Endodermal cell (in vitro differentiated cells): ENCODE results near the gene LTB4R2. TPM values are rescaled to one million over a fixed set of nuclear protein-coding genes. Genes with fewer than 3 reads are reported as not detected.

ENCODE experiments used
- DNase-seq: peaks from one replicate; pipeline ENCODE4 v3.0.0-alpha.2; 2017
- H3K27ac ChIP-seq: 2 replicates; pipeline ENCODE4 v1.5.1; 2013; ENCODE audit warnings: mild to moderate bottlenecking, low read depth, low read length, moderate library complexity
- H3K27me3 ChIP-seq: 2 replicates; pipeline ENCODE4 v1.6.1; 2013; ENCODE audit warnings: mild to moderate bottlenecking, low read length, moderate library complexity; ENCODE audit not compliant: insufficient read depth, control insufficient read depth, poor library complexity, severe bottlenecking
- H3K36me3 ChIP-seq: 2 replicates; pipeline ENCODE4 v1.7.0; 2013; ENCODE audit warnings: mild to moderate bottlenecking, low read length, moderate library complexity; ENCODE audit not compliant: control insufficient read depth, insufficient read depth
- H3K4me1 ChIP-seq: one replicate; pipeline ENCODE4 v1.7.0; 2013; ENCODE audit warnings: low read length; ENCODE audit not compliant: control insufficient read depth, insufficient read depth
- H3K4me3 ChIP-seq: 2 replicates; pipeline ENCODE4 v1.5.1; 2013; ENCODE audit warnings: mild to moderate bottlenecking, low read length, moderate library complexity
- H3K9ac ChIP-seq: 2 replicates; pipeline ENCODE4 v1.6.1; 2013; ENCODE audit warnings: mild to moderate bottlenecking, low read length, moderate library complexity; ENCODE audit not compliant: poor library complexity, severe bottlenecking; ENCODE audit errors: extremely low read depth
- H3K9me3 ChIP-seq: 2 replicates; pipeline ENCODE4 v1.6.1; 2013; ENCODE audit warnings: mild to moderate bottlenecking, low read length, moderate library complexity; ENCODE audit not compliant: control insufficient read depth
- H3K27ac Mint-ChIP-seq: 2 replicates; pipeline ENCODE4 v1.8.0; 2020; ENCODE audit warnings: mixed read lengths
- H3K27me3 Mint-ChIP-seq: 2 replicates; pipeline ENCODE4 v1.8.0; 2021; ENCODE audit warnings: mild to moderate bottlenecking, mixed read lengths; ENCODE audit not compliant: insufficient read depth
- H3K36me3 Mint-ChIP-seq: 2 replicates; pipeline ENCODE4 v1.8.0; 2020; ENCODE audit warnings: low read depth, mixed read lengths
- H3K4me1 Mint-ChIP-seq: 2 replicates; pipeline ENCODE4 v1.8.0; 2020; ENCODE audit warnings: mixed read lengths
- H3K4me3 Mint-ChIP-seq: 2 replicates; pipeline ENCODE4 v1.8.0; 2020; ENCODE audit warnings: mild to moderate bottlenecking, moderate library complexity, mixed read lengths
- H3K9me3 Mint-ChIP-seq: 2 replicates; pipeline ENCODE4 v1.8.0; 2020; ENCODE audit warnings: mild to moderate bottlenecking, mixed read lengths
- WGBS, 2 experiments: methylation state at CpG; one replicate each; pipeline versions ENCODE4 v1.1.5 to v1.1.7; 2013; ENCODE audit warnings: missing lambda C conversion rate in 2 of 2, mixed read lengths in 1 of 2; ENCODE audit not compliant: insufficient coverage in 1 of 2, insufficient read length in 1 of 2; 5-methylcytosine and 5-hydroxymethylcytosine counted together
- total RNA-seq, 2 donors: library from RNA; stranded (reverse); fragmentation: NEBNext Ultra II Directional in 1 of 2; extraction: Animal tissue kit (Norgen Biotek cat#: 25700) in 1 of 2; gene quantifications; 2 replicates in 1 of 2; 3 replicates in 1 of 2; pipeline ENCODE4 v1.2.1, GENCODE V29; 2021
- TF ChIP-seq, protein P1 (sequence below): fragments of 200-600 bp; sonication (generic); conservative IDR thresholded peaks from 2 replicates; pipeline ENCODE4 v1.5.0; 2021; ENCODE audit warnings: antibody characterized with exemption, mild to moderate bottlenecking

The LTB4R2 gene
- total RNA-seq, 2 donors from 2014 or later, result 7.4 to 9.5 TPM

- no peaks in the 10 kb centered on the region for H3K27me3 ChIP-seq
- Mint-ChIP-seq H3K9me3 (no peaks in the 10 kb centered on the region), H3K4me1 (no peaks in the 10 kb centered on the region), H3K27me3 (no peaks in the 10 kb centered on the region), H3K36me3 (no peaks in the 10 kb centered on the region), H3K27ac (no peak overlapping the region), H3K4me3 (no peak overlapping the region)
- no peak overlapping the region for H3K4me3 ChIP-seq
- no peak overlapping the region for H3K27ac ChIP-seq
- H3K9me3 ChIP-seq, result no peaks in the 10 kb centered on the region
- TF ChIP-seq, protein P1, sequence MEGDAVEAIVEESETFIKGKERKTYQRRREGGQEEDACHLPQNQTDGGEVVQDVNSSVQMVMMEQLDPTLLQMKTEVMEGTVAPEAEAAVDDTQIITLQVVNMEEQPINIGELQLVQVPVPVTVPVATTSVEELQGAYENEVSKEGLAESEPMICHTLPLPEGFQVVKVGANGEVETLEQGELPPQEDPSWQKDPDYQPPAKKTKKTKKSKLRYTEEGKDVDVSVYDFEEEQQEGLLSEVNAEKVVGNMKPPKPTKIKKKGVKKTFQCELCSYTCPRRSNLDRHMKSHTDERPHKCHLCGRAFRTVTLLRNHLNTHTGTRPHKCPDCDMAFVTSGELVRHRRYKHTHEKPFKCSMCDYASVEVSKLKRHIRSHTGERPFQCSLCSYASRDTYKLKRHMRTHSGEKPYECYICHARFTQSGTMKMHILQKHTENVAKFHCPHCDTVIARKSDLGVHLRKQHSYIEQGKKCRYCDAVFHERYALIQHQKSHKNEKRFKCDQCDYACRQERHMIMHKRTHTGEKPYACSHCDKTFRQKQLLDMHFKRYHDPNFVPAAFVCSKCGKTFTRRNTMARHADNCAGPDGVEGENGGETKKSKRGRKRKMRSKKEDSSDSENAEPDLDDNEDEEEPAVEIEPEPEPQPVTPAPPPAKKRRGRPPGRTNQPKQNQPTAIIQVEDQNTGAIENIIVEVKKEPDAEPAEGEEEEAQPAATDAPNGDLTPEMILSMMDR, result peak; percentile 36
- no peak overlapping the region for H3K9ac ChIP-seq
- no peak for DNase-seq
- WGBS, 2 experiments, result 89 to 93% methylated on average over 7 to 11 of the region's 11 CpGs
- H3K36me3 ChIP-seq, result no peaks in the 10 kb centered on the region
- H3K4me1 ChIP-seq, result no peaks in the 10 kb centered on the region
Observed at GRCh38 chr14:24279301-24280186, 30.4 kb upstream of the LTB4R2 start.

DNA sequence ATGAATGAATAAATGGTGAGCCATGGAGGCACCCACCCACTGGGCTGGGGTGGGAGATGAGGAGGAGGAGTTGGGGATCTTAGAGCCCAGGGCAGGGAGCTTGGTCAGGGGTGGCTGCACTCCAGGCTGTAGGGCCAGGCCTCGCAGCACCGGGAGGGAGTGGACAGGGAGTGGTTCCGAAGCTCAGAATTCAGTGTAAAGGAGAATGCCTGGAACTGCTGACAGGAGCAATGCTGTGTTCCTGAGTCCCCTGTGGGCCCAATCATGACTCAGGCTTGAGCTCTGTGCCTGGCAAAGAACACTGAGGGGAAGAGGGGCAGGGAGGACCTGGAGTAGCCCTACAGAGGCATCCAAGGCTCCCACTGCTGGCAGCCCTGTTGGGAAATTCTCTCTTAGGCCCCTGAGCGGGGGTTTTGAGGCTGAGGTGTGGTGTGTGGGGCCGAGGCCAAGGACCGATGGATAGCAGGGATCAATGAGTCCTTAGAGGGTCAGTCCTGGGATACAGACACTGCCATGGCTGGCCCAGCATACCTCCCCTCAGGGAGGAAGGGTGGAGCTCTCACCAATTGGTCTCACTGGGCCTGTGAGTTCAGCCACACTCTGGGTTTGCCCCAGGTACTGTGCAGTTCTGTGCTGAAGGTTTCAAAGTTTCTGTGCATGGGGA lies 29.0 kb upstream of the LTB4R2 start:
- Histone ChIP-seq H3K36me3 (no peaks in the 10 kb centered on the region), H3K9ac (no peak overlapping the region), H3K4me3 (no peak overlapping the region), H3K27me3 (no peaks in the 10 kb centered on the region), H3K4me1 (no peaks in the 10 kb centered on the region), H3K27ac (no peak overlapping the region), H3K9me3 (no peaks in the 10 kb centered on the region)
- H3K4me3 Mint-ChIP-seq, result no peak overlapping the region
- H3K4me1 Mint-ChIP-seq, result no peaks in the 10 kb centered on the region
- H3K9me3 Mint-ChIP-seq, result no peaks in the 10 kb centered on the region
- DNase-seq, result no peak
- 90 to 96% methylated on average over 4 to 6 of the region's 6 CpGs for WGBS, 2 experiments
- TF ChIP-seq, protein P1, result no peak
- H3K27me3 Mint-ChIP-seq, result no peaks in the 10 kb centered on the region
- H3K36me3 Mint-ChIP-seq, result no peaks in the 10 kb centered on the region
- no peak overlapping the region for H3K27ac Mint-ChIP-seq

GRCh38 chr14:24281636-24282035 lies 28.3 kb upstream of the LTB4R2 start:
- Histone ChIP-seq H3K27ac (no peak overlapping the region), H3K36me3 (no peaks in the 10 kb centered on the region), H3K27me3 (no peaks in the 10 kb centered on the region), H3K9me3 (no peaks in the 10 kb centered on the region), H3K4me1 (no peaks in the 10 kb centered on the region), H3K4me3 (no peak overlapping the region), H3K9ac (no peak overlapping the region)
- H3K36me3 Mint-ChIP-seq, result no peaks in the 10 kb centered on the region
- H3K4me3 Mint-ChIP-seq, result no peak overlapping the region
- H3K27me3 Mint-ChIP-seq, result no peaks in the 10 kb centered on the region
- no peak overlapping the region for H3K27ac Mint-ChIP-seq
- no peaks in the 10 kb centered on the region for H3K4me1 Mint-ChIP-seq
- DNase-seq, result no peak
- WGBS, 2 experiments, result 95 to 97% methylated on average over 4 to 7 of the region's 7 CpGs
- H3K9me3 Mint-ChIP-seq, result no peaks in the 10 kb centered on the region
- TF ChIP-seq, protein P1, result no peak
